HG02852 (cell line): Measurements from ENCODE around the gene AMDHD2.

Experiments
- ATAC-seq: cut with Tn5 transposase; IDR thresholded peaks from one replicate; pipeline ENCODE4 v1.9.1; 2021; ENCODE audit warnings: mild to moderate bottlenecking, moderate library complexity; ENCODE audit not compliant: unreplicated experiment

AMDHD2 gene

GRCh38 chr16:2515180-2515851, 4.9 kb upstream of the AMDHD2 start:
- ATAC-seq: no peak

GRCh38 chr16:2516391-2517240, 3.6 kb upstream of the AMDHD2 start:
- ATAC-seq: no peak

GRCh38 chr16:2517954-2518605, 2.1 kb upstream of the AMDHD2 start:
- no peak for ATAC-seq

- ATAC-seq: no peak
These were observed 1.1 kb upstream of the AMDHD2 start for GRCh38 chr16:2518823-2519710.

- no peak for ATAC-seq
These were observed 475 bp upstream of the AMDHD2 start for GRCh38 chr16:2519711-2520080.

GRCh38 chr16:2520784-2521531, 787 bp downstream of the AMDHD2 start:
- ATAC-seq: no peak

GRCh38 chr16:2523801-2524231, 3.6 kb downstream of the AMDHD2 start:
- ATAC-seq: no peak

GRCh38 chr16:2524339-2524938, 4.3 kb downstream of the AMDHD2 start:
- ATAC-seq: no peak

GRCh38 chr16:2526135-2526534, 6.0 kb downstream of the AMDHD2 start:
- no peak for ATAC-seq

- ATAC-seq: no peak
These were observed 7.1 kb downstream of the AMDHD2 start for GRCh38 chr16:2527071-2527783.

GRCh38 chr16:2527784-2528100, 7.6 kb downstream of the AMDHD2 start:
- ATAC-seq: no peak

GRCh38 chr16:2528161-2529060, 8.2 kb downstream of the AMDHD2 start:
- ATAC-seq: no peak

- no peak for ATAC-seq
These were observed 9.1 kb downstream of the AMDHD2 start for GRCh38 chr16:2529061-2529931.

GRCh38 chr16:2529961-2530628, 9.9 kb downstream of the AMDHD2 start:
- ATAC-seq: no peak

GRCh38 chr16:2530629-2531318, 10.6 kb downstream of the AMDHD2 start:
- no peak for ATAC-seq

- ATAC-seq: no peak
These were observed 11.2 kb downstream of the AMDHD2 start, which contains the start of gene CEMP1 for GRCh38 chr16:2531371-2531695. Gene CEMP1 (minus strand): TSS chr16:2531408. CDS start chr16:2531073, 335 bp downstream.
